Tibial artery (tissue), 4 donors: ENCODE data around the gene SLC25A43.
A peak's percentile ranks its signal among the peaks of the same experiment; 100 is the strongest.
"Not testable (repeated sequence)": the region's sequence is repeated elsewhere in the genome, so short reads cannot be mapped to it uniquely, and the experiment has no call there.

Experiments
- DNase-seq, 2 donors: peaks; one replicate each; pipeline ENCODE4 v3.0.0-alpha.2; 2019
- H3K27ac ChIP-seq, 2 donors: fragments of 200-600 bp; sonication (generic) in 1 of 2; 1 replicate in 1 of 2; 2 replicates in 1 of 2; pipeline ENCODE4 v1.5.1; 2018 to 2019; ENCODE audit warnings: mild to moderate bottlenecking in 1 of 2
- H3K27me3 ChIP-seq, 2 donors: fragments of 200-600 bp; sonication (generic) in 1 of 2; one replicate each; pipeline versions ENCODE4 v1.5.1 to v1.6.0; 2016 to 2019
- H3K36me3 ChIP-seq, 3 donors: fragments of 200-600 bp; sonication (generic) in 2 of 3; one replicate each; pipeline ENCODE4 v1.5.1; 2016 to 2019; ENCODE audit warnings: mild to moderate bottlenecking in 2 of 3
- H3K4me1 ChIP-seq, 4 donors: fragments of 200-600 bp; sonication (generic) in 2 of 4; 1 replicate in 3 of 4; 2 replicates in 1 of 4; pipeline ENCODE4 v1.5.1; 2016 to 2019
- H3K4me3 ChIP-seq, 2 donors: fragments of 200-600 bp; sonication (generic) in 1 of 2; 1 replicate in 1 of 2; 2 replicates in 1 of 2; pipeline ENCODE4 v1.5.1; 2018 to 2019; ENCODE audit warnings: mild to moderate bottlenecking in 2 of 2
- H3K9me3 ChIP-seq, 3 donors: fragments of 200-600 bp; sonication (generic) in 1 of 3; one replicate each; pipeline ENCODE4 v1.5.1; 2016 to 2019
- intact Hi-C: fragments of 100-400 bp; cut with DNase I; formaldehyde crosslinking; loops from one replicate; pipeline ENCODE4 v1.15.0; 2023; ENCODE audit warnings: low total_unique reads
- TF ChIP-seq, protein P1 (sequence below), 2 experiments: fragments of 200-600 bp in 1 of 2; fragments of 450-650 bp in 1 of 2; IDR thresholded peaks; one replicate each; pipeline ENCODE4 v1.5.1; 2017 to 2019; ENCODE audit warnings: antibody characterized with exemption in 2 of 2, mild to moderate bottlenecking in 1 of 2, moderate library complexity in 1 of 2

SLC25A43 gene

DNA sequence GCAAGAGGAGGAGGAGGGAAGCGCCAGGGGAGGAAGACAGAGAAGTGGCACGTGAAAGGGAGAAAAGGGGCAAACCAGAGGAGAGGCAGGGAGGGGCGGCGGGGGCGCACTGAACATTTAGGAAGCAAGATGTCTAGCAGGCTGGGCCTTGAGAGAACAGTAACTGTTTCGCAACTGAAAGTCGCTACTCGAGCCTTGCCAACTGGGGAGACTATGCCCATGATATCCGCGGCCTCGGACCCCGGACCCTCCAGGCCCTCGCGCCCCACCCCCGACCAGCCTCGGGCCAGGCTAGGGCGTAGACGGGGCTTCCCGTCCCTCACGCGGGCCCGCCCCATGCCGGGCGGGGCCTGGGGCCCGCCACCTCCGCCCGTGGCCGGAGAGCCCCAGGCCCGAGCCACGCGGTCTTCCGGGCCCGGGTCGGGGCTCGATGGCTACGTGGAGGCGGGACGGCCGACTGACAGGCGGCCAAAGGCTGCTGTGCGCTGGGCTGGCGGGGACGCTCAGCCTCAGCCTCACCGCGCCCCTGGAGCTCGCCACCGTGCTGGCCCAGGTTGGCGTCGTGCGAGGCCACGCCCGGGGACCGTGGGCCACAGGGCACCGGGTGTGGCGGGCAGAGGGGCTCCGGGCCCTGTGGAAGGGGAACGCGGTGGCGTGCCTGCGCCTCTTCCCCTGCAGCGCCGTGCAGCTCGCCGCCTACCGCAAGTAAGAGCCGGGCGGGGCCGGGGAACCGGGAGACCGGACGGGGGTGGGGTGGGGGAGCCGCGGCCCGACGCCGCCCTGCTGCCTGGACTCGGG, at the start of gene SLC25A43:
Gene SLC25A43, plus strand, starts transcription at position 363 of the 798 bp plus-strand sequence. Its CDS starts 68 bp downstream, at position 431.
- intact Hi-C loops = no loop called here
- Histone ChIP-seq H3K9me3 (no peaks in the 10 kb centered on the region), H3K27ac (peak within 1 kb of the TSS; percentile 84 to 88), H3K27me3 (no peaks in the 10 kb centered on the region), H3K4me1 (peaks cover 0 to 8% (median 0%) of the 10 kb centered on the region in 4 donors), H3K4me3 (peak within 1 kb of the TSS; percentile 74 to 85), H3K36me3 (no peaks in the 10 kb centered on the region)
- TF ChIP-seq, protein P1, sequence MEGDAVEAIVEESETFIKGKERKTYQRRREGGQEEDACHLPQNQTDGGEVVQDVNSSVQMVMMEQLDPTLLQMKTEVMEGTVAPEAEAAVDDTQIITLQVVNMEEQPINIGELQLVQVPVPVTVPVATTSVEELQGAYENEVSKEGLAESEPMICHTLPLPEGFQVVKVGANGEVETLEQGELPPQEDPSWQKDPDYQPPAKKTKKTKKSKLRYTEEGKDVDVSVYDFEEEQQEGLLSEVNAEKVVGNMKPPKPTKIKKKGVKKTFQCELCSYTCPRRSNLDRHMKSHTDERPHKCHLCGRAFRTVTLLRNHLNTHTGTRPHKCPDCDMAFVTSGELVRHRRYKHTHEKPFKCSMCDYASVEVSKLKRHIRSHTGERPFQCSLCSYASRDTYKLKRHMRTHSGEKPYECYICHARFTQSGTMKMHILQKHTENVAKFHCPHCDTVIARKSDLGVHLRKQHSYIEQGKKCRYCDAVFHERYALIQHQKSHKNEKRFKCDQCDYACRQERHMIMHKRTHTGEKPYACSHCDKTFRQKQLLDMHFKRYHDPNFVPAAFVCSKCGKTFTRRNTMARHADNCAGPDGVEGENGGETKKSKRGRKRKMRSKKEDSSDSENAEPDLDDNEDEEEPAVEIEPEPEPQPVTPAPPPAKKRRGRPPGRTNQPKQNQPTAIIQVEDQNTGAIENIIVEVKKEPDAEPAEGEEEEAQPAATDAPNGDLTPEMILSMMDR (IDR thresholded peaks at IDR 0.05) = no peak
- peak; percentile 22 to 65 for DNase-seq

DNA sequence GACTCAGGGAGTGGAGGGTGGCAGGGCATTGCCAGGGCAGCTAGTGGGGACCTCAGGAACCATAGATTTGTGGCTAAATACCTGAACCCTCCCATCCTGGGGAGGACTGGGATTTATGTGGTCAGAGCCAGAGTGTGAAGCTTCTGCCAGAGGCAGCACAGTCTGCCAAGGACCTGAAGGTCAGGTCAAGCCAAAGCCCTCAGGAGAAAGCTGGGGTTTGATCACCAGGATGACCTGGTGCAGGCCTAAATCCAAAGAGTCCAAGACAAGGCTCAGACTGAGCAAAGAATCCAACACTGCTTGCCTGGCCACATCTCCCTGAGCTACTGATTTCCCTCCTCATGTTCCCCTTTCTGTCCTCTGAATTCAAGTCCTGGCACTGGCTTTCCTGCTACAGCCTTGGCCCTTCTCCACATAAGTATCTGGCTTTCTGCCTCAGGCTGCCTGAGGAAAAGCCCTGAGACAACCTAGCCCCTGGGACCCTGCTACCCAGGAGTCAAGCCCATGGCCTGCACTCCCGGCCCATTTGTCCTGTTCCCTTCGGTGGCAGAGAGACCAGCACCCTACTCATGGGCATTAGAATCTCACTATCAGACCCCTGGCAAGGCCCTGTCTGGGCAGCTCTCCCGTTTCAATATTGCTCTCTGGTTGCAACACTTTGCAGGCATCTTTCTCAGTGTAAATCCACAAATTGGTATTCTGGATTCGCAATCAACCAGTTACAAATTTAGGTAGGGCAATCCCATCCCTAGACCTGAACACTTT, 39.3 kb upstream of the SLC25A43 start:
- Histone ChIP-seq H3K27me3 (no peaks in the 10 kb centered on the region), H3K4me3 (no peak overlapping the region), H3K9me3 (no peaks in the 10 kb centered on the region), H3K4me1 (no peaks in the 10 kb centered on the region), H3K27ac (no peak overlapping the region), H3K36me3 (no peaks in the 10 kb centered on the region)
- TF ChIP-seq, protein P1 (IDR thresholded peaks at IDR 0.05) = no peak
- intact Hi-C loops = no loop called here
- DNase-seq = no peak

DNA sequence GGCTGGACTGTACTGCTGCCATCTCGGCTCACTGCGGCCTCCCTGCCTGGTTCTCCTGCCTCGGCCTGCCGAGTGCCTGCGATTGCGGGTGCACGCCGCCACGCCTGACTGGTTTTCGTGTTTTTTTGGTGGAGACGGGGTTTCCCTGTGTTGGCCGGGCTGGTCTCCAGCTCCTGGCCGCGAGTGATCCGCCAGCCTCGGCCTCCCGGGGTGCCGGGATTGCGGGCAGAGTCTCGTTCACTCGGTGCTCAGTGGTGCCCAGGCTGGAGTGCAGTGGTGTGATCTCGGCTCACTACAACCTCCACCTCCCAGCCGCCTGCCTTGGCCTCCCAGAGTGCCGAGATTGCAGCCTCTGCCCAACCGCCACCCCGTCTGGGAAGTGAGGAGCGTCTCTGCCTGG, 37.7 kb upstream of the SLC25A43 start:
- DNase-seq, intact Hi-C loops, H3K4me1 ChIP-seq, H3K9me3 ChIP-seq, H3K27me3 ChIP-seq, H3K4me3 ChIP-seq, H3K36me3 ChIP-seq, H3K27ac ChIP-seq: not testable (repeated sequence)

DNA sequence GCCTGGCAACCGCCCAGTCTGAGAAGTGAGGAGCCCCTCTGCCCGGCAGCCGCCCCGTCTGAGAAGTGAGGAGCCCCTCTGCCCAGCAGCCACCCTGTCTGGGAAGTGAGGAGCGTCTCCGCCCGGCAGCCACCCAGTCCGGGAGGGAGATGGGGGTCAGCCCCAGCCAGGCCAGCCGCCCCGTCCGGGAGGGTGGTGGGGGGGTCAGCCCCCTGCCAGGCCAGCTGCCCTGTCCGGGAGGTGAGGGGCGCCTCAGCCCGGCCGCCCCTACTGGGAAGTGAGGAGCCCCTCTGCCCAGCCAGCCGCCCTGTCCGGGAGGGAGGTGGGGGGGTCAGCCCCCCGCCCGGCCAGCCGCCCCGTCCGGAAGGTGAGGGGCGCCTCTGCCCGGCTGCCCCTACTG, 37.1 kb upstream of the SLC25A43 start:
- intact Hi-C loops, DNase-seq, H3K4me3 ChIP-seq, H3K27me3 ChIP-seq, H3K27ac ChIP-seq, H3K36me3 ChIP-seq, H3K9me3 ChIP-seq, H3K4me1 ChIP-seq: not testable (repeated sequence)

DNA sequence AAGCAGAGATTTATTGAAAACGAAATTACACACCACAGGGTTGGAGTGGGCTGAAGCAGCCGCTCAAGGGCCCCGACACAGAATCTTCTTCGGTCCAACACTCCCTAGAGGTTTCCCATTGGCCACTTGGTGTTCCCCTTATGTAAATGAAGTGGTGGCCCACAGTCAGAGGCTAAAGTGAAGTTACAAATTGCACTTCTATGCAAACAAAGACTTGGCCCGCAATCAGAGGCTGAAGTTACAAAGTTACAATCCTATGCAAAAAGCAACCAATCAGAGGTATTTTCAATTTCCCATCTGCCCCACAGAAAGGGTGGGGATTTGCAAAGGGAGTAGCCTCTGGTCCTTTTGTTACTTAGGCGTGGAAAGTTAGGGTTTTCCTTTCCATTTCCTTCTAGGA, 35.7 kb upstream of the SLC25A43 start:
- no peaks in the 10 kb centered on the region for H3K4me1 ChIP-seq
- H3K27ac ChIP-seq = no peak overlapping the region
- no peaks in the 10 kb centered on the region for H3K36me3 ChIP-seq
- intact Hi-C loops = no loop called here
- DNase-seq = no peak
- no peaks in the 10 kb centered on the region for H3K27me3 ChIP-seq
- TF ChIP-seq, protein P1 (IDR thresholded peaks at IDR 0.05) = no peak
- no peak overlapping the region for H3K4me3 ChIP-seq
- H3K9me3 ChIP-seq = no peaks in the 10 kb centered on the region

DNA sequence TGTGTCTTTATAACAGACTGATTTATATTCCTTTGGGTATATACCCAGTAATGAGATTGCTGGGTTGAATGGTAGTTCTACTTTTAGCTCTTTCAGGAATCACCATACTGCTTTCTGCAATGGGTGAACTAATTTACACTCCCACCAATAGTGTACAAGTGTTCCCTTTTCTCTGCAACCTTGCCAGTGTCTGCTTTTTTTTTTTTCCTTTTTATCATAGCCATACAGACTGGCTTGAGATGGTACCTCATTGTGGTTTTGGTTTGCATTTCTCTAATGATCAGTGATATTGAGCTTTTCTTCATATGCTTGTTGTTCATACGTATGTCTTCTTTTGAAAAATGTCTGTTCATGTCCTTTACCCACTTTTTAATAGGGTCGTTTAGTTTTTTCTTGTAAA, 27.3 kb upstream of the SLC25A43 start:
- H3K4me3 ChIP-seq, DNase-seq, H3K27me3 ChIP-seq, H3K27ac ChIP-seq, H3K4me1 ChIP-seq, H3K36me3 ChIP-seq, H3K9me3 ChIP-seq, intact Hi-C loops: not testable (repeated sequence)

DNA sequence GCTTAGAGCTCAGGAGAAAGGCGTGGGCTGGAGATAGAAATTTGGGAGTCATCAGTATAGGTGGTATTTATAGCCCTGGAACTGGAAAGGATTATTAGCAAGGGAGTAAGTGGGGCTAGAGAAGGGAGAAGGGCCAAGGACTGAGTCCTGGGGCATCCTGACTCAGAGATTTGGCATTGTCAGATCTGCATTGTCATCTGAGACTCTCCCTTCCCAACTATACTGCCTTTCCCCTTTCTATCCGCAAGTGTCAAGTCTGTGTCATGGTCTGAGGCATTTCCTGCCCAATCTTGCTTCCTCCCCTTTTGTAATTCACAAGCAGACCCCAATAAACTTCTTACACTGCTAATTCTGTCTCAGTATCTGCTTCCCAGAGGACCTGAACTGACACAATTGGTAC, 24.4 kb upstream of the SLC25A43 start:
- no peaks in the 10 kb centered on the region for H3K36me3 ChIP-seq
- no peak overlapping the region for H3K27ac ChIP-seq
- intact Hi-C loops = no loop called here
- no peaks in the 10 kb centered on the region for H3K4me1 ChIP-seq
- H3K4me3 ChIP-seq = no peak overlapping the region
- DNase-seq = no peak
- no peaks in the 10 kb centered on the region for H3K9me3 ChIP-seq
- no peaks in the 10 kb centered on the region for H3K27me3 ChIP-seq
- TF ChIP-seq, protein P1 (IDR thresholded peaks at IDR 0.05) = no peak
